ENCODE data around the gene VAPB.
"Not testable (repeated sequence)": the region's sequence is repeated elsewhere in the genome, so short reads cannot be mapped to it uniquely, and the experiment has no call there.

Gene VAPB

DNA sequence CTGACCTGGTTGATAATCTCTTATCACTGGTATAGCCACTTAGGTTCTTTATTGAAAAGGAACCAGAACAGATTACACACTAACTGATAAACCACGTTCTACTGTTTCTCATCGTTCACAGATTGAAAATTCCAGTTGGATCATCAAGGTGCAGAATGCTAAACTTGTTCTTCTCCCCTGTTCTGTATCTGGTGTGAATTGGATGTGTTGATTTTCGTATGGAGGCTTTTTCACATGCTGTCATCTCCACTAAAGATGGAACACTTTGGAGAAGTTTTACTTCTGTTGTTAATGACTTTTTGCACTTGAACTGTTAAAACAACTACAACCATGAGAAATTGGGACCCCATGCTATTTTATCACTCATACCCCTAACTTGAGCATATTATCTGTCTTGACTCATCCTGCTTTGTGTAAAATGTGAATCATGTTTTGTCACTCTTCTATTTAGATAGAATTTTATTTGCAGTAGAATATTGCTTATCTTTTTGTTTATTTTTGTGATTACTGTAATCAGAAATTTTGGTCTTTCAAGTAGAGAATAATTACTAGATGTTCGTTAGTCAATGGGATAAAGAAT, 17.5 kb downstream of the VAPB start:
- DNase-seq (ENCODE audit: low read depth in 2 of 3, low spot score in 1 of 3), result no peak

DNA sequence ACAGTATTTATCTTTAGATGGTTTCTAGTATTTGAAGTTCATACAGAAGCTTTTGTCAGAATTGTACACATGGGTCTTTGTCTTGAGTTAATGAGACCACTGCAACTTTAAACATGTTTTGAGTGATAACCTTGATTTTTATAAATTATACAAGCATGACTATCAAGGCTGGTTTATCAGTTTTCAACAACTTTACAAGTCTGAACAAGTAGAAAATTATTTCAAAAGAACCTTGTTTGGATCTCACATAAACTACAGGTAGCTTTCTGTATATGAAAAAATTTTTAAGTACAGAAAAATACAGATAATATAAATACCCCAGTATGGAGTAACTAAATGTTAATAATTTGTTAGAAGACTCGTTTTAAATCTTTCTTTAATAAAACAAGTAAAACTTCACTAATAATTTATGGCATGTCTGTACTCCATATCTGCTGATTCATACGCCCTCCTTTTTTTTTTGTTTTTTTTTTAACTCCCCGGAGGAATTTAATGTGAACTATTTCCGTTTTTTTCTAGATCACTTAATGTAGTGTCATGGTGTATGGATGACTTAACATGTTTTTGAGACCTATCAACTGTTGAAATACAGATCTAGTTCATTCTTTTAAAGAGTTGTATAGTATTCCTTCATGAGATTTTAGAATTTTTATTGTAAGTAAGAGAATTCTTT, 18.3 kb downstream of the VAPB start:
- no peak for DNase-seq (ENCODE audit: low read depth in 2 of 3, low spot score in 1 of 3)

GRCh38 chr20:58407966-58408557, 19.0 kb downstream of the VAPB start:
- DNase-seq (ENCODE audit: low read depth in 2 of 3, low spot score in 1 of 3), result peak in 1 of 3 donors; percentile 20

GRCh38 chr20:58408603-58409246, 19.7 kb downstream of the VAPB start:
- DNase-seq (ENCODE audit: low read depth in 2 of 3, low spot score in 1 of 3), result no peak

GRCh38 chr20:58414216-58414615, 25.2 kb downstream of the VAPB start:
- DNase-seq (ENCODE audit: low read depth in 2 of 3, low spot score in 1 of 3), result not testable (repeated sequence)

DNA sequence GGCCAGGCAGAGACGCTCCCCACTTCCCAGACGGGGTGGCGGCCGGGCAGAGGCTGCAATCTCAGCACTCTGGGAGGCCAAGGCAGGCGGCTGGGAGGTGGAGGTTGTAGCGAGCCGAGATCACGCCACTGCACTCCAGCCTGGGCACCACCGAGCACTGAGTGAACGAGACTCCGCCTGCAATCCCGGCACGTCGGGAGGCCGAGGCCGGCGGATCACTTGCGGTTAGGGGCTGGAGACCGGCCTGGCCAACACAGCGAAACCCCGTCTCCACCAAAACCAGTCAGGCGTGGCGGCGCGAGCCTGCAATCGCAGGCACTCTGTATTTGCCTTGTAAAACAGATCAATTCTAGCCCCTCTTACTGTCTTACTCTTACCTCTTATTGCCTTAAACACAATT, 25.8 kb downstream of the VAPB start:
- DNase-seq (ENCODE audit: low read depth in 2 of 3, low spot score in 1 of 3), result not testable (repeated sequence)

DNA sequence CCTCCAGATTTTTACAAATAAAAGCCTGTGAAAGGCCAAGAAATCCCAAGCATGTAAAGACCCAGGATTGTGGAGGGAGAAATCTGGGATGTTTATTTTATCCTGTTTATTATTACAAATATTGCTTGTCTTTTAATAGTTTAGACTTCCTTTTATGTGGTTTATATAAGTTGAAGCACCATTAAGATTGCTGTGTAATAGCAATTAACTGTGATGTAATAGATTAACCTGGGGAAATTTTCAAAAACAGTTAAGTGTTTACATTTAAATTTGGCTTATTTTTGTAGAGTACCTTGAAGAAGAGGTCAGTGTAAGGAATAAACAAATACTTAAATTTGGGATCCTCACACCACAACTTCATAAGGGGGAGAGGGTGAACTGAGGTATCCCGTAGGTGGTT, 27.0 kb downstream of the VAPB start:
- DNase-seq (ENCODE audit: low read depth in 2 of 3, low spot score in 1 of 3), result no peak

- DNase-seq (ENCODE audit: low read depth in 2 of 3, low spot score in 1 of 3), result no peak
Measured at GRCh38 chr20:58416835-58417234, 27.8 kb downstream of the VAPB start.

GRCh38 chr20:58417438-58417837, 28.4 kb downstream of the VAPB start:
- no peak for DNase-seq (ENCODE audit: low read depth in 2 of 3, low spot score in 1 of 3)

DNA sequence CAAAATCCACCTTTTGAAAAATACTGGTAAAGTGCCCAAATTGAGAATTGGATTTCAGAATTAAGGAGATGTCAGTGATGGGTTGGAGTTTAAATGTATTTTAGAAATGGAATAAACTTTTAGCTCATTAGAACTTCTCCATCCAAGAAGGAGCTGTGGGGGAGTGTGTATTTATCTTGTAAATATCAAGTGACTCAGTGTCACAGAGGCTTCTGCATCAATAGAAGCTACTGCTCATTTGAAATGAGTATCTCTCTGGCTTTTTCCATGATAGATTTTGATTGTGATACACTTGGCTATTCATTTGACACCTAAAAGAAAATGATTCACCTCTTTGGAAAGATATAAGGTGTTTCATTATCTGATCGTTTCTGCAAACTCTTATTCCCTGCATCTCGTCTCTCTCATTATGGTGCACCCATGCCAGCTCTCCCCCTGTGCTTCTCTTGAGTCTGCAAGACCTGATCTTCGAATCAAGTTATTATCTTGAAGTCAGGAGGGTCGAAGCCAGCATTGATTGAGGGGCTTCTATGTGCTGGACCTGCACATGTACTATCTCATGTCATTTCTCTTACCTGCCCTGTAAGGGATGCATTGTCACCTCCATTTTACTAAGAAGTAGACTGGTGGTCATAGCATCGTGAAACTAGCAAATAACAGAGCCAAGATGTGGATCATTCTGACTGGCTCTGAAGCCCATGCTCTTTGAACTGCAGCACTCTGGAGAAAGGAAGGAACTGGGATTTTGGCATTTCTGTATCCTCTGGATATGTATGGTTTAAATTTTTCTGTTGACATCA, 30.1 kb downstream of the VAPB start:
- DNase-seq (ENCODE audit: low read depth in 2 of 3, low spot score in 1 of 3), result no peak

DNA sequence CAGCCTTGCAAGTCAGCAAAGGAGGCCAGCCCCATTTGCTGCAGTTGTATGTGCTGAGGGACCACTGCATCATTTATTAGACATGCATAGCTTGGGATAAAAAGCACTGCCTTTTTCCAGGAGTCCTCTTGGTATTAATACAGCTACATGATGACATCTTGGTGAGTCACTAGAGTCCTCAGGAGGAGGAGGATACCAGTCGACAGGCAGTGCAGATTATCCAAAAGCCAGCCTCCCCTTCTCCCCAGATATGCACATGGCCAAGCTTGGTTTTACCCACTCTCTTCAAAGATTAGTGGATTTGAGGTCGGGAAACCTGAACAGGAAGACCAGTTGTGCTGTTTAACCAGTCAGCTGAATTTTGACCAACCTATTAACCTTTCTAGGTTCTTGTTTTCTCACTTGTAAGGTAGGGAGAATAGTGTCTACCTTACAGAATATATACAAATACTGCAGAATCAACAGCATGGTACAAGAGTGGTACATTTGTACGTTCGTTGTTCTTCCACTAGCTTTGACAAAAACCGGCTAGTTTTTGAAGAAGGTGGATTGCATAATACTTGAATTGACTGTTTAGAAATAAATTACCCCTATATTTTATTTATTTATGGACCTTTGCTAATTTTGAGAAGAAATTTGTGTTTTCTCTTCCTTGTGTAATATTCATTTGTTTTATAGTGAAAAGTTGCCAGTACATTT, 31.9 kb downstream of the VAPB start:
- DNase-seq (ENCODE audit: low read depth in 2 of 3, low spot score in 1 of 3), result no peak

- DNase-seq (ENCODE audit: low read depth in 2 of 3, low spot score in 1 of 3), result no peak
Measured at GRCh38 chr20:58421497-58421850, 32.4 kb downstream of the VAPB start.

- no peak for DNase-seq (ENCODE audit: low read depth in 2 of 3, low spot score in 1 of 3)
Measured at GRCh38 chr20:58424218-58424969, 35.4 kb downstream of the VAPB start.

DNA sequence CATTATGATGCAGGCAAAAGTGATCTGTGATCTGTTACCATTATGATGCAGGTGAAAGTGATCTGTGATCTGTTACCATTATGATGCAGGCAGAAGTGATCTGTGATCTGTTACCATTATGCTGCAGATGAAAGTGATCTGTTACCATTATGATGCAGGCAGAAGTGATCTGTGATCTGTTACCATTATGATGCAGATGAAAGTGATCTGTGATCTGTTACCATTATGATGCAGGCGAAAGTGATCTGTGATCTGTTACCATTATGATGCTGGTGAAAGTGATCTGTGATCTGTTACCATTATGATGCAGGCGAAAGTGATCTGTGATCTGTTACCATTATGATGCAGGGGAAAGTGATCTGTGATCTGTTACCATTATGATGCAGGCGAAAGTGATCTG, 38.5 kb downstream of the VAPB start:
- DNase-seq (ENCODE audit: low read depth in 2 of 3, low spot score in 1 of 3), result not testable (repeated sequence)

- DNase-seq (ENCODE audit: low read depth in 2 of 3, low spot score in 1 of 3), result no peak
Measured at GRCh38 chr20:58428364-58428763, 39.3 kb downstream of the VAPB start.

DNA sequence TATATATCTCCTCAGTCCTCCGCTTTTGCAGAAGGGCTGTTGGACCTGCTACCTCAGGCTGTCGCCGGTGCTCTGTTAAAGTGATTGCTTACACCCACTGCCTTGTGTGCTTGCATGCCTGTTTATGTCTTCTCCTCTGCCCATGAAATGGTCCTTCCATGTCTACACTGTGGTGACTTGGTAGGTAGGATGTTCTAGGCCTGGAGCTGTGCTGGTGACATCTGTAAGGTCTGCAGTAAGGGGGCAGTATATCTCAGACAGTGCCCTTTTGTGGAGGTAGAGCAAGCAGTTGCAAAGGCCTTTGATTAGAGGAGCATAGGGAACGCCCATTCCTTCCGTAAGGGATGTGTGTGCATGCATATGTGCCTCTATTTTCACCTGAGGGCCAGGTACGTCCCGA, 40.3 kb downstream of the VAPB start:
- DNase-seq (ENCODE audit: low read depth in 2 of 3, low spot score in 1 of 3), result no peak

DNA sequence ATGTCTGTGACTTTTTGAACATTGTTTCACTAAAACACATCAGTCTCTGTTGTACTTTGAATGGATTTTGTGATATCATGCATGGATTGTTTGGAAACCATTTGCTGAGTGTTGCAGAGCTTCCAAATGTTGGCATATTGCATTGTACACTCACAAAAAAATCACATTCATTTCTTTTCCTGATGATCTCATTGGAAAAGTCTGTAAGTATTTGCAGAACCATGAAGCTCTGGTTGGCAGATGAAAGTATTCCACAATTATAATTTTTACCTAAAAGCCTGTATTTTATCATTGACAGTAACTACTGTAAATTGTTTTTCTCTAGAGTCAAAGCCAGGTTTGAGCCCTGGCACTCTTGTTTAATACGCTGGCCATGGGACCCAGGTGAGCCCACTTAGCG, 42.1 kb downstream of the VAPB start:
- DNase-seq (ENCODE audit: low read depth in 2 of 3, low spot score in 1 of 3), result no peak

- DNase-seq (ENCODE audit: low read depth in 2 of 3, low spot score in 1 of 3), result no peak
Measured at GRCh38 chr20:58432186-58432954, 43.3 kb downstream of the VAPB start.

DNA sequence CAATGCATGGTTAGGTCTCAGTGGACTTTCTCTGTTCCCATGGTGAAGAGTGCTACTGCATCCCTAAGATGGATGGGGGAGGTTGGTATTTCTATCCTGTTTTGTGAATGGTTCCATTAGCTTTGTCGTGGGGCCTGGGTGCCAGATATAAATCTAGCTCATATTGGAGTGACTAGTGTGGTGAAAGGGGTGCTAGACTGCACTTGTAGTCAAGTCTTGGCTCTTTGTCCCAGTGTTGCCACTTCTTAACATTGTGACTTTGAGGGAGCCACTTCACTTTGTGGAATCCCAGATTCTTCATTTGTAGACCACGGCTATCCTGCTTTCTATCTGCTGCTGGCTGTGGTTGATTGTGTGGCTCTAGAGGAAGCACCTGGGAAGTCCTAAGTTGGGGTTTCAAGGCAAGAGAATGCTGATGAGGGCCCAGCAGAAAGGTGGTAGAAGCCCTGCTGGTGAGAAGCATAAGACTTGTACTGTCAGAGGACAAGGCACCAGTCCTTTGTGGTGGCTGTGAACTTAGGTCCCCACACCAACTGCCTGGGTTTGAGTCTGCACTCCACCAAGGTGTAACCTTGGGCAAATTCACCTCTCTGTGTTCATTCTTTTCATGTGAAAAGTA, 44.1 kb downstream of the VAPB start:
- DNase-seq (ENCODE audit: low read depth in 2 of 3, low spot score in 1 of 3), result no peak
